ENCODE results near the gene ARHGDIA. TPM values are rescaled to one million over a fixed set of nuclear protein-coding genes. Genes with fewer than 3 reads are reported as not detected.
A peak's percentile ranks its signal among the peaks of the same experiment; 100 is the strongest.

Gene ARHGDIA
- total RNA-seq, 2 experiments from 2014 or later = 636 to 661 TPM

GRCh38 chr17:81863833-81864768 lies 7.0 kb downstream of the ARHGDIA start:
- no peak overlapping the region for H3K4me3 Mint-ChIP-seq

GRCh38 chr17:81863123-81863675 lies 7.9 kb downstream of the ARHGDIA start:
- CTCF ChIA-PET = no interaction called here
- Mint-ChIP-seq H3K4me3 (peak overlapping the region; percentile 57), H3K27me3 (no peaks in the 10 kb centered on the region), H3K9me3 (no peaks in the 10 kb centered on the region), H3K36me3 (ENCODE audit: low read depth) (peaks cover 50% of the 10 kb centered on the region), H3K27ac (peak overlapping the region; percentile 68), H3K4me1 (peaks cover 53% of the 10 kb centered on the region)
- POLR2A ChIA-PET = interaction anchor here (0.6 to 6.6 kb wide), 3 partner anchors 8 to 28 kb away, joined by 3 to 133 read pairs (median 5); partner anchors contain the start of gene ARHGDIA
- no peak for DNase-seq

More at GRCh38 chr17:81863833-81864768, 7.0 kb downstream of the ARHGDIA start:
- ChIA-PET CTCF (no interaction called here), POLR2A (interaction anchor here (0.6 to 6.6 kb wide), 3 partner anchors 7 to 27 kb away, joined by 3 to 133 read pairs (median 5); partner anchors contain the start of gene ARHGDIA)
- Mint-ChIP-seq H3K27ac (peak overlapping the region; percentile 68), H3K9me3 (no peaks in the 10 kb centered on the region), H3K4me1 (peaks cover 47% of the 10 kb centered on the region), H3K27me3 (no peaks in the 10 kb centered on the region), H3K36me3 (ENCODE audit: low read depth) (peaks cover 49% of the 10 kb centered on the region)
- no peak for DNase-seq

- H3K9me3 Mint-ChIP-seq = no peaks in the 10 kb centered on the region
- peaks cover 44% of the 10 kb centered on the region for H3K36me3 Mint-ChIP-seq (ENCODE audit: low read depth)
- H3K4me1 Mint-ChIP-seq = peaks cover 50% of the 10 kb centered on the region
- DNase-seq = peak; percentile 99
- CTCF ChIA-PET = interaction anchor here (0.5 to 0.6 kb wide), 3 partner anchors 65 to 208 kb away, joined by 3 read pairs; no protein-coding TSS in a partner anchor
- peak overlapping the region; percentile 97 for H3K27ac Mint-ChIP-seq
- H3K4me3 Mint-ChIP-seq = peak overlapping the region; percentile 97
- H3K27me3 Mint-ChIP-seq = no peaks in the 10 kb centered on the region
- POLR2A ChIA-PET = interaction anchor here (0.6 to 6.6 kb wide), 13 partner anchors 9 to 597 kb away, joined by 3 to 133 read pairs (median 4); partner anchors contain the start of genes ARHGDIA, MAFG, MCRIP1 and MRPL12
These were observed 10.2 kb downstream of the ARHGDIA start for GRCh38 chr17:81860756-81861568.

GRCh38 chr17:81859906-81860755 lies 11.0 kb downstream of the ARHGDIA start, which contains the start of gene P4HB:
TSS of gene P4HB (minus strand) at chr17:81860535. CDS start at chr17:81860471, 64 bp downstream.
- POLR2A ChIA-PET = interaction anchor here (0.8 to 6.6 kb wide), 20 partner anchors 8 to 598 kb away, joined by 3 to 133 read pairs (median 5); partner anchors contain the start of genes ARHGDIA, ARL16, DUS1L and HGS
- H3K9me3 Mint-ChIP-seq = no peaks in the 10 kb centered on the region
- H3K36me3 Mint-ChIP-seq (ENCODE audit: low read depth) = peaks cover 49% of the 10 kb centered on the region
- peak within 1 kb of the TSS; percentile 98 for H3K4me3 Mint-ChIP-seq
- CTCF ChIA-PET = interaction anchor here (0.5 to 1.3 kb wide), 4 partner anchors 11 to 157 kb away, joined by 3 to 5 read pairs (median 3); partner anchors contain the start of genes ARHGDIA, MCRIP1, MRPL12 and PPP1R27
- H3K4me1 Mint-ChIP-seq = peaks cover 51% of the 10 kb centered on the region
- H3K27me3 Mint-ChIP-seq = no peaks in the 10 kb centered on the region
- peak within 1 kb of the TSS; percentile 97 for H3K27ac Mint-ChIP-seq
- peak; percentile 33 for DNase-seq

- DNase-seq = peak; percentile 20
- ChIA-PET POLR2A (interaction anchor here (0.8 to 6.6 kb wide), 14 partner anchors 8 to 206 kb away, joined by 3 to 133 read pairs (median 5); partner anchors contain the start of genes ARHGDIA, ARL16, DUS1L and HGS), CTCF (interaction anchor here (1.0 to 1.3 kb wide), 3 partner anchors 11 to 156 kb away, joined by 3 to 5 read pairs (median 3); partner anchors contain the start of genes ARHGDIA, MCRIP1, MRPL12 and PPP1R27)
- peak overlapping the region; percentile 98 for H3K4me3 Mint-ChIP-seq
- H3K27ac Mint-ChIP-seq = peak overlapping the region; percentile 88
- peaks cover 58% of the 10 kb centered on the region for H3K36me3 Mint-ChIP-seq (ENCODE audit: low read depth)
- no peaks in the 10 kb centered on the region for H3K9me3 Mint-ChIP-seq
- peaks cover 52% of the 10 kb centered on the region for H3K4me1 Mint-ChIP-seq
- no peaks in the 10 kb centered on the region for H3K27me3 Mint-ChIP-seq
These were observed 11.9 kb downstream of the ARHGDIA start for GRCh38 chr17:81858967-81859905.

- peak overlapping the region; percentile 98 for H3K4me3 Mint-ChIP-seq
- no peaks in the 10 kb centered on the region for H3K27me3 Mint-ChIP-seq
- H3K9me3 Mint-ChIP-seq = no peaks in the 10 kb centered on the region
- H3K4me1 Mint-ChIP-seq = peaks cover 51% of the 10 kb centered on the region
- peak overlapping the region; percentile 88 for H3K27ac Mint-ChIP-seq
- POLR2A ChIA-PET = interaction anchor here (0.7 to 6.6 kb wide), 8 partner anchors 9 to 155 kb away, joined by 3 to 133 read pairs (median 6); partner anchors contain the start of genes ARHGDIA, MCRIP1 and MRPL12
- no peak for DNase-seq
- peaks cover 60% of the 10 kb centered on the region for H3K36me3 Mint-ChIP-seq (ENCODE audit: low read depth)
- CTCF ChIA-PET = no interaction called here
These were observed 12.8 kb downstream of the ARHGDIA start for GRCh38 chr17:81858170-81858966.

- Mint-ChIP-seq H3K27me3 (no peaks in the 10 kb centered on the region), H3K9me3 (no peaks in the 10 kb centered on the region), H3K27ac (no peak overlapping the region), H3K36me3 (ENCODE audit: low read depth) (peaks cover 71% of the 10 kb centered on the region), H3K4me1 (peaks cover 38% of the 10 kb centered on the region), H3K4me3 (no peak overlapping the region)
- CTCF ChIA-PET = interaction anchor here (0.6 kb wide), 1 partner anchor 132 kb away, joined by 5 read pairs; no protein-coding TSS in a partner anchor
- DNase-seq = no peak
- POLR2A ChIA-PET = interaction anchor here (0.7 to 1.8 kb wide), 8 partner anchors 12 to 124 kb away, joined by 3 to 7 read pairs (median 4); partner anchors contain the start of genes ARHGDIA, MCRIP1 and PPP1R27
These were observed 16.0 kb downstream of the ARHGDIA start for GRCh38 chr17:81854974-81855774.

- Mint-ChIP-seq H3K4me3 (no peak overlapping the region), H3K4me1 (peaks cover 14% of the 10 kb centered on the region), H3K9me3 (no peaks in the 10 kb centered on the region), H3K27me3 (no peaks in the 10 kb centered on the region), H3K27ac (no peak overlapping the region), H3K36me3 (ENCODE audit: low read depth) (peaks cover 52% of the 10 kb centered on the region)
- POLR2A ChIA-PET = interaction anchor here (1.0 to 1.7 kb wide), 3 partner anchors 9 to 34 kb away, joined by 3 to 4 read pairs (median 3); partner anchors contain the start of gene P4HB
- DNase-seq = no peak
- CTCF ChIA-PET = no interaction called here
These were observed 18.9 kb downstream of the ARHGDIA start for GRCh38 chr17:81852237-81852636.

GRCh38 chr17:81851423-81851822 lies 19.7 kb downstream of the ARHGDIA start:
- Mint-ChIP-seq H3K4me3 (no peak overlapping the region), H3K27me3 (no peaks in the 10 kb centered on the region), H3K36me3 (ENCODE audit: low read depth) (peaks cover 58% of the 10 kb centered on the region), H3K27ac (no peak overlapping the region), H3K4me1 (peaks cover 12% of the 10 kb centered on the region), H3K9me3 (no peaks in the 10 kb centered on the region)
- DNase-seq = no peak
- POLR2A ChIA-PET = interaction anchor here (1.0 to 1.7 kb wide), 3 partner anchors 9 to 35 kb away, joined by 3 to 4 read pairs (median 3); partner anchors contain the start of genes MCRIP1 and P4HB
- CTCF ChIA-PET = interaction anchor here (0.6 kb wide), 1 partner anchor 14 kb away, joined by 5 read pairs; no protein-coding TSS in a partner anchor
